ENCODE results near the gene CMTM7. TPM values are rescaled to one million over a fixed set of nuclear protein-coding genes. Genes with fewer than 3 reads are reported as not detected.
"Not testable (repeated sequence)": the region's sequence is repeated elsewhere in the genome, so short reads cannot be mapped to it uniquely, and the experiment has no call there.

Gene CMTM7
- total and polyA plus RNA-seq, 2 of the 13 experiments (the other 11 are each of a cell fraction or from before 2014, with no cell fraction given): 20.9 to 21.4 TPM

GRCh38 chr3:32438596-32439344 is 47.1 kb downstream of the CMTM7 start:
- no TSS peak for BruUV-seq (replicated peaks)
- no peak overlapping the region for H3K9ac ChIP-seq (ENCODE audit: insufficient read depth, low read depth, low read length)
- H3K4me1 ChIP-seq (ENCODE audit: insufficient read depth, low read length): no peaks in the 10 kb centered on the region
- WGBS (ENCODE audit: low lambda C conversion rate): 92% methylated on average over 10 of the region's 10 CpGs
- in situ Hi-C loops (cut with HindIII; ENCODE audit: extremely low pct_ligation_motif_present, low pct_unique_long_range_greater_than_20kb): no loop called here
- CTCF ChIA-PET (ENCODE audit: low intra/inter-chr PET ratio, low total read pairs): no interaction called here
- no peak overlapping the region for H3K4me3 ChIP-seq (replicated peaks in 1 of 3; ENCODE audit: insufficient read depth in 1 of 3, low read depth in 2 of 3, low read length in 3 of 3)
- peaks cover 3% of the 10 kb centered on the region for H3K79me2 ChIP-seq (ENCODE audit: insufficient read depth, low read length)
- TF ChIP-seq TRIM24 (CRISPR knock-in tag; IDR thresholded peaks at IDR 0.05) (no peak), ZNF7 (CRISPR knock-in tag; IDR thresholded peaks at IDR 0.05) (no peak)
- ATAC-seq (no peak), FAIRE-seq (no peak), DNase-seq (ENCODE audit: low spot score) (no peak)
- H2AFZ ChIP-seq (ENCODE audit: low read length): no peak overlapping the region
- intact Hi-C loops (cut with micrococcal nuclease; ENCODE audit: unreplicated experiment): no loop called here
- POLR2A ChIA-PET: no interaction called here
- H3K9me3 ChIP-seq (ENCODE audit: low read length): no peaks in the 10 kb centered on the region
- no peaks in the 10 kb centered on the region for H4K20me1 ChIP-seq (ENCODE audit: insufficient read depth, low read length)
- H3K27me3 ChIP-seq (ENCODE audit: control insufficient read depth in 1 of 2, insufficient read depth in 2 of 2, low read length in 2 of 2): no peaks in the 10 kb centered on the region
- no peak overlapping the region for H3K4me2 ChIP-seq (ENCODE audit: low read depth, low read length)
- H3K36me3 ChIP-seq (replicated peaks in 1 of 2; ENCODE audit: control insufficient read depth in 1 of 2, insufficient read depth in 2 of 2, low read length in 2 of 2): peaks cover 0 to 8% of the 10 kb centered on the region in 2 experiments; a peak in 1 of 5 replicates
- H3K27ac ChIP-seq (ENCODE audit: extremely low read length, insufficient read depth, low read length): no peak overlapping the region

- H4K20me1 ChIP-seq (ENCODE audit: insufficient read depth, low read length); FAIRE-seq; intact Hi-C loops (cut with micrococcal nuclease; ENCODE audit: unreplicated experiment); H3K79me2 ChIP-seq (ENCODE audit: insufficient read depth, low read length); H3K27me3 ChIP-seq (ENCODE audit: control insufficient read depth in 1 of 2, insufficient read depth in 2 of 2, low read length in 2 of 2); H3K4me3 ChIP-seq (replicated peaks in 1 of 3; ENCODE audit: insufficient read depth in 1 of 3, low read depth in 2 of 3, low read length in 3 of 3); H3K36me3 ChIP-seq (replicated peaks in 1 of 2; ENCODE audit: control insufficient read depth in 1 of 2, insufficient read depth in 2 of 2, low read length in 2 of 2); POLR2A ChIA-PET; H3K9me3 ChIP-seq (ENCODE audit: low read length); ATAC-seq; H3K27ac ChIP-seq (ENCODE audit: extremely low read length, insufficient read depth, low read length); CTCF ChIA-PET (ENCODE audit: low intra/inter-chr PET ratio, low total read pairs); BruUV-seq (replicated peaks); in situ Hi-C loops (cut with HindIII; ENCODE audit: extremely low pct_ligation_motif_present, low pct_unique_long_range_greater_than_20kb); H3K9ac ChIP-seq (ENCODE audit: insufficient read depth, low read depth, low read length); DNase-seq (ENCODE audit: low spot score); H2AFZ ChIP-seq (ENCODE audit: low read length); H3K4me2 ChIP-seq (ENCODE audit: low read depth, low read length); H3K4me1 ChIP-seq (ENCODE audit: insufficient read depth, low read length): not testable (repeated sequence)
- WGBS (ENCODE audit: low lambda C conversion rate): 93% methylated on average over 4 of the region's 4 CpGs
These were observed 47.8 kb downstream of the CMTM7 start for GRCh38 chr3:32439421-32439820.
